CD4-positive, alpha-beta T cell treated with Interleukin-4 for 4 hours (primary cell): ENCODE data around the gene GLT8D1.
A peak's percentile ranks its signal among the peaks of the same experiment; 100 is the strongest.

Experiments
- DNase-seq: peaks from one replicate; pipeline ENCODE4 v3.0.0-alpha.2; 2020

The GLT8D1 gene

DNA sequence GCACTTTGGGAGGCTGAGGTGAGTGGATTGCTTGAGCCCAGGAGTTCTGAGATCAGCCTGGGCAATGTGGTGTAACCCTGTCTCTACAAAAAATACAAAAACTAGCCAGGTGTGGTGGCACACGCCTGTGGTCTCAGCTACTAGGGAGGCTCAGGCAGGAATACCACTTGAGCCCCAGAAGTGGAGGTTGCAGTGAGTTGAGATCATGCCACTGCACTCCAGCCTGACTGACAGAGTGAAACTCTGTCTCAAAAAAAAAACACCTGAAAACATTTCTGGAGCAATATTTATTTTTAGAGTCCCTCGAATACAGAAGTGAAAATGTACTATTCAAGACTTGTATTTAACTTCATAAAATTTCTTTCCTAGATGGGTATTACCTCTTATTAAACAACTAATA is 4.9 kb upstream of the GLT8D1 start:
- no peak for DNase-seq

DNA sequence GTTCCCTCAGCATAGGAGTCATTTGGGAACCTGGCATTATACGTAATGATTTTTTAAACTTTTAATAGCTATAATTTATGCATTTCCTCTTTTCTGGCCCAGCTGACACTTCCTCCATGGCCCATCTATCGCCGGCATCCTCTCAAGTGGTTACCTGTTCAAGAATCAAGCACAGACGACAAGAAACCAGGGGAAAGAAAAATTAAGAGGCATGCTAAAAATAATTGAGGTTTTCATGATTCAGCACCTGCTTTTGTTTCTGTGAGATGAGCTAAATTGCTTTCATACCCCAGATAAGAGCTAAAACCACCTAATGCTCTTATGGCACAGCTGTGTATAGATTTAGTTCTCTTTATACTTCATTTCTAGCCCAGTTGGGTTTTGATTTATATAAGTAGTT is 2.0 kb upstream of the GLT8D1 start:
- DNase-seq = no peak

GRCh38 chr3:52705438-52705687 is 228 bp downstream of the GLT8D1 start:
- no peak for DNase-seq

DNA sequence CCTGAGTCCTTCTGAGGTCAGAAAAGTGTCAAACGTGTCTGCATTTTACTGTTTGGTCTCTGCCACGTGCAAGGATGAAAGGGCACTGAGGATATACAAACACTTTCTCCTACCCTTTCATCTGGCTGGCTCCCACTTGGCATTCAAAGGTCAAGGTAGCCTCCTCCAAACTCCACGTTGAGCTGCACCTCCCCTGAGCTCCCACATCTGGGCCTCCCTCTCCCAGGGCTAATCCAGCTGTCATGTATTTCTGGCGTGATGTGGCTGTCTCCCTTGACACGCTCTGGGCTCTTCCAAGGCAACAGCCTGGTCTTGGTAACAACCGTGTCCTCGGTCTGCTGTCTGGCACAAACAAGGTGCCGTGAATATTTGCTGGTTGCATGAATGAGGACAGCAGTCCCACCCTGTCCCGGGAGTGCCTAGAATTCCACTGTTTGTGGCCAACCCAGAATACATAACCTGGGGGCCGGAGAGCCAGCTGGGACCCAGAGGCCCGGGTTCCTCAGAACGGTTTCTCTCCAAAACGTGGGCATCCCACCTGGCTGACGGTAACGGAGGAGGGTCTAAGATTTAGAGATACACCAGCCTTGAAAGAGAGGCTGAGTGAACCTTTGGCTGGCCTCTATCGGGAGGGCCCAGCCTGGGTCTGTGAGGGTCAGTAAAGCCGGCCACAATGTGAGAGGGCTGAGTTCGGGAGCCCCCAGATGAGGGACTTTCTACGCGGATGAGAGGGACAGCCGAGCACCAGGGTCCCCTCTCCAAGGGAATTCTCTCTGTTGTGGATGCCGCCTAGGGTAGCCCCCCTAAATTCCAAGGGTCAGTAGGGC is 767 bp downstream of the GLT8D1 start:
- DNase-seq = no peak

DNA sequence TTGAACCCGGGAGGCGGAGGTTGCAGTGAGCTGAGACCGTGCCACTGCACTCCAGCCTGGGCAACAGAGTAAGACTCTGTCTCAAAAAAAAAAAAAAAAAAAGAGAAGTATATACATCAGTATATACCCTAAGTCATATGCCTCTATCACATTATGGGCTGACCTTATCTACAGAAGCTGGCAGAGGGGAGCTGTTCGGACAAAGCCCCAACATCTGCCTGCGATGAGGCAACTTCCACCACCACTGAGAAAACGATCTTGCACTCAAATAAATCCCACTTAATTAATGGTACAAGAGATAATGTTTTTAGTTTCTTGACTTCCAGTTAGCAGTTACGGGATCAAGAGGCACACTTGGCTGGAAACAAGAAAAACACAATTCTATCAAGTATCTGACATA is 2.2 kb downstream of the GLT8D1 start:
- DNase-seq = no peak

DNA sequence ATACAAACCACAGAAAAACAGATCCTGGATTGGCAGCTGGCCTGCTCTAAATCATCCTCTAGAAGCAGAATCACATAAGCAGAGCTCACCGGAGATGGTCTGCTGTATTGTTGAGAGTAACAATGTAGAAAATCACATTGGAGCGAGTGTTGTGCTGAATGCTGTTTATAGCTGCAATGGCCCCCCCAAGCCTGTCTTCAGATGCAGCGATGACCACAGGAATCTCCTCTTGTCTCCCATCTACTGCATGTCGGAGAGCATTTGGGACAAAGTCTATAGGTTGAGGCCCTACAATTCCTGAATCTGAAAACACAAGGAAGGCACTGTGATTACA is 8.0 kb downstream of the GLT8D1 start:
- no peak for DNase-seq

- DNase-seq = no peak
These were observed 8.6 kb downstream of the GLT8D1 start for GRCh38 chr3:52696830-52697631.

DNA sequence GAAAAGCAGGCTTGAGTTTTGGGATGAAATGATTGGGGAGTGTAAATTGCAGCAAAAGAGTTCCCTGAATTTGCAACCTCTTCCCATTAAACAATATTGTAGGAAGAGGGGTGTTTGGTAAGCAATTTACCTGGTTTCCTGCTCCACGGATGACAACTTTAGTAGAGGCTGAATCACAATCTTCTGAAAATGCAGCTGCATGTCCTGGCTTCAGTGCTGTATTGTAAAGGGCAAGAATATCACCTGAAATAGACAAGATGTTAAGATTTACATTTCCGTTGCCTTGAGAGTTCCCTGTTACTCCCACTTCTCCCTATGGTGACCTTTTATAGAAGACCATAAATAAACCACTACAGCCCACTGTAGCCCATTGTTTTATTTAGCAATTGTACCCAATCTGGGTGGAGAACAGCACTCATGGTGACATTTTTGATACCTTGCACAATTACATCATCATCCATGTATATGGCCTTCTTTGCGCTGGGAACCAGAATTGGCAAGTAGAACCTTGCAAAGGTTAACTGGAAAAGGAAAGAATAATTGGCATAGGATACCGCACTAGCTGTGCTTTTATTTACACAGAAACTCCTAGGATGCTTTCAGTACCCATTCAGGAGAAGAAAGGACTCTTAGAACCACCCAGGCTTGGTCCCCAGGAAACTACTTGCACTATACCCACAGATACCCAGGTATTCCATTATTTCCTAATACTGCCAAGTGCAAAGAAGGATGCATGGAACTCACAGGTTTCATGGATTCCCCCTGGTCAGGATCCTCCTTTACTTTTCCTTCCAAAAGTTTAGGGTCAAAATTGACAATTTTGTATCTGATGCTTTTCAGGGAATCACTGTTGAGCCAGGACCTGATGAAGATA is 9.6 kb downstream of the GLT8D1 start:
- DNase-seq = no peak

- DNase-seq = no peak
These were observed 10.9 kb downstream of the GLT8D1 start for GRCh38 chr3:52694528-52695189.

DNA sequence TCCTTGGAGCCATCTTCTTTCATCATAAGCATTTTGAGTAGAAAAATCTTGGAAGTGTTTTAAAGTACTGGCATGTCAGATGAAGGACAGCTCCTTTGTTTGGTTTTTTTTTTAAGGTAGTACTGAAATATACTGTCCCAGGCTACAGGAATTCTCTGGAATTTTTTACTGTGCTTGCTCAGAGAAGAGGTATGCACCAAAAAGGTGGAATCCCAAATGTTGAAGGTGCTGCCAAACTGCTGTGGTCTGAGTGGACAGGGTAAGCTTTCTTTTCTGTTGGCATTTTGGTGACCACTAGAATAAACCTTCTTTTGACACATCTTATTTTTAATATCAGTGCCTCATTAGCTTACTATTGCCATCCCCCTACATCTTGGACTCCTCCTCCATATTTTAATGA is 12.5 kb downstream of the GLT8D1 start:
- no peak for DNase-seq

DNA sequence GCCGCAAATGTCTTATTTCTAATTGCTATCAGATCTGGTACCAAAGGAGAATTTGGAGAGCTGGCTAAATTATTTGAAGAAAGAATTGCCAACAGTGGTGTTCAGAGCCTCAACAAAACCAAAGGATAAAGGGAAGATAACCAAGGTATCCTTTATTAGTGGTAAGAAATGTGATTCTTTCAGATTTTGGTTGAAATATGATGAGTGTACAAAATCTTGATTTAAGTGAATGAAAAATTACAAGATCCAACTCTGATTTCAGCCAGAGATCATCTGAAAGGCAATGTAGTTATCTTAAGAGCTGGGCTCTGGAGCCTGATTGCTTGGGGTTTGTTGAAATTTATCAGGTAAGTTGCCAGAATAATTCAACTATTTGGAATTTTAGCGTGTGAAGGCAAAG is 15.0 kb downstream of the GLT8D1 start:
- no peak for DNase-seq

- no peak for DNase-seq
These were observed 16.4 kb downstream of the GLT8D1 start for GRCh38 chr3:52689151-52689550.

DNA sequence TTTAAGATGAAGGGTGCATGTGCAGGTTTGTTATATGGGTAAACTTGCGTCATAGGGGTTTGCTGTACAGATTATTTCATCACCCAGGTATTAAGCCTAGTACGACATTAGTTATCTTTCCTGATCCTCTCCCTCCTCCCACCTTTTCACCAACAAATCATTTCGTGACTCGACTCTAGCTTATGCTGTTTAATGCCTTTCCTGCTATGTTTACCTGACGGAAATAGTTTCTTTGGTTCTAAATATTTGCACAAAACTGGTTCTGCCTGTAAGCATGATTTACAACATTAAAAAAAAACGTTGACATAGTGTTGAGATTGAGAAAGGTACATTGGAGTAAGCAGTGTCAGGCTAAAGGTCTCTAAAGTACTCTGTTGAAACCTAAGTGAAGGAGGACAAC is 17.3 kb downstream of the GLT8D1 start:
- DNase-seq = no peak

DNA sequence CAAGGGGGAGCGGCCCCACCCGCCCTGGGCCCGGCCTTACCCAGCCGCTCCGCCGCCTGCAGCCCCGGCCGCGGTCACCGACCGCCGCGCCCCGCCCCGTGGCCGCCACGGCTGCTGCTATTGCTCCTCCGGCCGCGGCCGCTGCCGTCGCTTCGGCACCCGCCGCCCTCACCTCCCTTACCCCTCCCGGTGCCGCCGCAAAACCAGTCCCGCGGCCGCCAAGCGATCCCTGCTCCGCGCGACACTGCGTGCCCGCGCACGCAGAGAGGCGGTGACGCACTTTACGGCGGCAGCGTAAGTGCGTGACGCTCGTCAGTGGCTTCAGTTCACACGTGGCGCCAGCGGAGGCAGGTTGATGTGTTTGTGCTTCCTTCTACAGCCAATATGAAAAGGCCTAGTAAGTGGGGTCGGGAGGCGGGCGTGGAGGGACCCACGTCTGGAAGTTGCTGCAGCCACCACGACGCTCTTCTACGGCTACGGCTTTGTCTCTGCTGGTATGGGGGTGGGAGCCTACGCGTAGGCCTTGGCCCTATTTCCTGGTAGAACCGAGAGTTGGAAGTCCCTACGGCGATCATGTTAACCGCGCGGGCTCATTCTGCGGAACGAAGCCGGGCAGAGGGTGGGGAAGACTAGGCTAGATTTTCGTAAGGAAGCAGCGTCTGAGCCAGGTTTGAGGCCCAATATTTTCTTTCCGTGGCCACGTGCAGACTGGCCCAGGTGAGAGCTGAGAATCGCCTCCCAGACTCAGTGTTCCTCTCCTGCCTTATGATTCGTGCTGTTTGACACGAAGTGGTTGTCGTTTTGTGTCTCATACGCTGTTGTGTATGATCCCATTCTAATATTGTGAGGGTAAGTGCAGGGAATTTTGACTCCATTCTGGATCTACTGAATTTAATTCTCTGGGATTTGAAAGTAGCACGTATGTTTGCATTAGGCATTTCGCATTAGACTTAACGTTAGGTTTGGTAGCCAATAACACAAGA is 19.6 kb downstream of the GLT8D1 start, which contains the start of the genes GNL3 and PBRM1:
Gene GNL3, plus strand, starts transcription at position 324 of the 983 bp plus-strand sequence. Its CDS starts 61 bp downstream, at position 385.
Gene PBRM1, minus strand, starts transcription at position 205 of the 983 bp plus-strand sequence.
- DNase-seq = peak; percentile 93

GRCh38 chr3:52685285-52685708 is 20.3 kb downstream of the GLT8D1 start:
- peak; percentile 69 for DNase-seq

GRCh38 chr3:52684184-52684583 is 21.4 kb downstream of the GLT8D1 start:
- DNase-seq = no peak

DNA sequence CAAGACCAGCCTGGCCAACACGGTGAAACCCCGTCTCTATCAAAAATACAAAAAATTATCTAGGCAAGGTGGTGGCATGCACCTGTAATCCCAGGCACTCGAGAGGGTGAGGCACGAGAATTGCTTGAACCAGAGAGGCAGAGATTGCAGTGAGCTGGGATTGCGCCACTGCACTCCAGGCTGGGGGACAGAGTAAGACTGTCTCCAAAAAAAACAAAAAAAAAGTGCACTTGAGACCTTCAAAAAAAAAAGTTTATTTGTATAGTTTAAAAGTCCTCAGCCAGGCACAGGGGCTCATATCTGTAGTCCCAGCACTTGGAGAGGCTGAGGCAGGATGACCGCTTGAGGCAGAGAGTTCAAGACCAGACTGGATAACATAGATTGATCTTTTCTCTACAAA is 22.0 kb downstream of the GLT8D1 start:
- no peak for DNase-seq

DNA sequence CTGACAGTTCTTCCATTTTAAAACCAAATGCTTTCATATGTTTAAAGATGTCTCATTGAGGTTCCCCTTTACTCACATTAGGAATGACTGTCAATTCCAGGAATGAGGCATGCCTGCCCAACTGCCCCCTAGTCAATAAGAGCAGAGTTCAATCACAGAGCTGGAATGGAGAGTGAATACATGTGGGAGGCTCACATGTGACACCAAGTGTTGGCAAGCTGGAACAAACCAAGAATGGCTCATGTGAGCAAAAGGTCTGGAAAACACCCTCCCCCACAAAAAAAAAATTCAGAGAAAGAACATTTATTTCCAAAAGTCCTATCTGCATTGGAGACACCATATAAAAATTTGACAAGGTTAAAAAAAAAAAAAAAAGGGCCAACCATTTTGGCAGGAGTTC is 23.6 kb downstream of the GLT8D1 start:
- no peak for DNase-seq

GRCh38 chr3:52681596-52681995 is 24.0 kb downstream of the GLT8D1 start:
- DNase-seq = no peak

DNA sequence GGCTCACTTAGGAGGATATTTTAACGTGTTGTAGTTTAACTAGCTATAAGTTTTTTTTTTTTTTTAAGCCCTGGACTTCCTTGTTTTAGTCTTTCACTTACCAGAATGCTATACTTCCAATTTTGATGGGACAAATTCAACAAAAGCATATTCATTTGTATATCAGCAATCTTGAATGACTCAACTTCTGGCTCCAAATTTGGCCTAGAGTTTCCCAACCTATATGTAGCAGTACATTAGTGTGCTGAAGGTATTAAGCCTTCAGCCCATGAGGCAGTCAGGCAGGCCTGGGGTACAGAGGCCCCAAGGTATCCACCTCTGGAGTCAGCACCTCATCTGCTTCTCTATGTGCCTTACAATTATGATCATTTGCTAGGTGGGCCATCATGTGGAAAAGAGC is 25.8 kb downstream of the GLT8D1 start:
- no peak for DNase-seq

- no peak for DNase-seq
These were observed 26.4 kb downstream of the GLT8D1 start for GRCh38 chr3:52679199-52679538.
